GM13977 (cell line): Measurements from ENCODE around the gene CFAP65.

Source experiments
- DNase-seq: peaks from one replicate; pipeline ENCODE4 v3.0.0; 2012; ENCODE audit warnings: low spot score
- CTCF ChIP-seq: IDR thresholded peaks from 2 replicates; pipeline ENCODE4 v1.5.1; 2012; ENCODE audit warnings: mild to moderate bottlenecking, control low read depth; ENCODE audit not compliant: insufficient read depth; ENCODE audit errors: extremely low read depth, missing control alignments
- in situ Hi-C: fragments of 300-500 bp; cut with MboI; formaldehyde crosslinking; loops from one replicate; pipeline ENCODE4 v1.12.0; 2022; ENCODE audit warnings: low sequenced_read_pairs, low pct_unique_long_range_greater_than_20kb, mixed read lengths, inconsistent platforms; ENCODE audit not compliant: unreplicated experiment

Gene CFAP65

DNA sequence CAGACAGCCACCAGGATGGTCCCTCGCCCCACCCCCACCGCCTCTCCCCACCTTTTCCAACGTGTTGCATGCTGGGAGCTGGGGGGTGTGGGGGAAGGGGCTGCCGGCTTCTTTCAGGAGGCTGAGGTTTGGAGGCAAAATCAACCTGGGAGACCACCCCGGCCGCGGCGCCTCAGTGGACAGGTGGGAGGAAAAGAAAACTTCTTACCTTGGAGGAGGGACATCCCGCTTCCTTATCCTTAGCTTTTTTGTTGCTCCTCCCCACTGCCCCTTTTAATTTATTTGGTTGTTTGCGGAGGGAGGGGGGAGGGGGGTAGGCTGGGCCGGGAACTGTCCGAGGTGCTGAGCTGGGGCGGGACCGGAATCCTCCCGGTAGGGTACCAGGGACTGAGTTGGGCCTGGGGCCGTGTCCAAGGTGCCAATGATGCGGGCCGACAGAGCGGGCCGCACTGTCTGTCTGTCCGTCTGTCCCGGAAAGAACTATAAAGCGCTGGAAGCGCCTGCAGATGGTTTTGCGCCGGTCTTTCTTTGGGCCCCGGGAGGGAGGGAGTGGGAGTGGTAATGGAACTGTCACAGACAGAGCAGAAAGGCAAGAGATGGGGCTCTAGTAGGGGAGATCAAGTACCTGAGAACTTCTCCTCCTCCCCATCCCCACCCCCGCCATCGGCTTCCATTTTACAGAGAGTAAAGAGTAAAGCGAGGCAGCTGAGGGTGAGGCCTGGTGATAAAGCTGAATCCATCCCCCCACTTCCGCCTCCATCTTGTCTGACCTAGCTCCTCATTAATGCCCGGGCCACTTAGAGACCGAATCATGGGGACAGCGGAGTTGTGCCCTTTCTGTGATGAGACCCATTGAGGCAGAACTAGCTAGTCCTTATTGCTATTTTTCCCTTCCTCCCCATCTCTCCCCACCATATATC, 79.4 kb downstream of the CFAP65 start:
- peak; percentile 51 for DNase-seq
- in situ Hi-C loops: no loop called here
- TF ChIP-seq CTCF: no peak

DNA sequence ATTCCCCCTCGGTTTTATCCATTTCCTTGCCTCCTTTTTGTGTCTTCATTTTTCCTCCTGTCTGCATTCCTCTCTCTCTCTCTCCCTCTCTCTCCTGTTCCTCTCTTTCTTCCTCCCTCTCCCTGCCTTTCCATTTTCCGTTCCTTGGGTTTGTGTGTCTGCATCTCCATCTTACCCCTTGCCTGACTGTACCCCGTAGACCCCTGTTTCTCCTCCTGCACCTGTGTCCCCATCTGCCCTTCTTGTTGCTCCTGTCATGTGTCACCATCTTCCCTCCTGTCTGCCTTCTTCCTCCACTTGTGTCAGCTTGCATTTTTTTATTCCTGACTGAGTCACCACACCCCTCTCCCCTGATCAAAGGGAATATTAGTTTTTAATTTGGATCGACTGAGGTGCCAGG, 80.1 kb downstream of the CFAP65 start:
- TF ChIP-seq CTCF: no peak
- in situ Hi-C loops: no loop called here
- no peak for DNase-seq

DNA sequence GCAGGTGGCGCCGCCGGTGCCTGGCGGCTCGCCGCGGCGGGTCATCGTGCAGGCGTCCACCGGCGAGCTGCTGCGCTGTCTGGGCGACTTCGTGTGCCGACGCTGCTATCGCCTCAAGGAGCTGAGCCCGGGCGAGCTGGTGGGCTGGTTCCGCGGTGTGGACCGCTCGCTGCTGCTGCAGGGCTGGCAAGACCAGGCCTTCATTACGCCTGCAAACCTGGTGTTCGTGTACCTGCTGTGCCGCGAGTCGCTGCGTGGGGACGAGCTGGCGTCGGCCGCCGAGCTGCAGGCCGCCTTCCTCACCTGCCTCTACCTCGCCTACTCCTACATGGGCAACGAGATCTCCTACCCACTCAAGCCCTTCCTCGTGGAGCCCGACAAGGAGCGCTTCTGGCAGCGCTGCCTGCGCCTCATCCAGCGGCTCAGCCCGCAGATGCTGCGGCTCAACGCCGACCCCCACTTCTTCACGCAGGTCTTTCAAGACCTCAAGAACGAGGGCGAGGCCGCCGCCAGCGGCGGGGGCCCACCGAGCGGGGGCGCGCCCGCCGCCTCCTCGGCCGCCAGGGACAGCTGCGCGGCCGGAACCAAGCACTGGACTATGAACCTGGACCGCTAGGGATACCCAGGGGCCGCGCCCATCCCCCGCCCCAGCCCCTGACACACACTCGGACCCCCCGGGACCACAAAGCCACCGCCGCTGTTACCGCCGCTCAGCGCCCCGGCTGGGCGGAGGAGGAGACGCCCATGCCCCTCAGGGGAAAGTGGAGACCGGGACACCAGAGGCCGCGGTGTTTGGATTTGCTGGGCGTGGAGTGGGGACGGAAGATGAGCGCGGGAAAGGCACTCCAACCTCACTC, 80.8 kb downstream of the CFAP65 start:
- DNase-seq: peak; percentile 50
- no peak for TF ChIP-seq CTCF
- in situ Hi-C loops: no loop called here

- no peak for TF ChIP-seq CTCF
- DNase-seq: no peak
Measured at GRCh38 chr2:218959761-218960308, 81.5 kb downstream of the CFAP65 start.

DNA sequence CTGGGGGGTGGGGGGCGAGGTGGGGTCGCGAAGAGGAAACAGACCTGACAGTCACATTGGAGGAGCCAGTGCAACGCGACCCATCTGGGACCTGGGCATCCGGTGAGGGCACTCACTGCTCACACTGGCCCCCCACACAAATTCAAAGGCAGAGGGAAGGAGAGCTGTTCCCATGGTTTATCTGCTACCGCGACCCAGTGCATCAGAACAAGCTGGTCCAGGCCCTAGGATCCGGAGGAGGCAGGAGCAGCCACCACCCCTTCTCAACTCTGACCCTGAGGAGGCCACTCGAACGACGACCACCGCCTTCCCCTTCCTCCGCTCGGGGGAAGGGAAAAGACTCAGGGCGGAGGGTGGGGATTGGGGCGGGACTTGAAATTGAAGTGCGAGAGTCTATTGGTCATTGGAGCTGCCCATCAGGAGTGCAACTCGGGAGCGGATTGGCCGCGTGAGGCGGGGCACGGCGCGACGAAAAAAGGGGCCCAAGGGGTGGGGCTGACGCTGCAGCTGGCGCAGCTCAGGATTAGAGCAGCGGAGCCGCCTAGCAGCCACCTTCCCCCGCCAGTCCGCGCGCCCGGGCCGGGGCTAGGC, 82.1 kb downstream of the CFAP65 start, which contains the start of gene CDK5R2:
Gene CDK5R2 (plus strand): TSS at position 526 of the 591 bp plus-strand sequence. CDS start 155 bp downstream, outside the sequence.
- TF ChIP-seq CTCF: no peak
- in situ Hi-C loops: no loop called here
- DNase-seq: peak; percentile 100

More at GRCh38 chr2:218959761-218960308, 81.5 kb downstream of the CFAP65 start:
- in situ Hi-C loops: no loop called here

DNA sequence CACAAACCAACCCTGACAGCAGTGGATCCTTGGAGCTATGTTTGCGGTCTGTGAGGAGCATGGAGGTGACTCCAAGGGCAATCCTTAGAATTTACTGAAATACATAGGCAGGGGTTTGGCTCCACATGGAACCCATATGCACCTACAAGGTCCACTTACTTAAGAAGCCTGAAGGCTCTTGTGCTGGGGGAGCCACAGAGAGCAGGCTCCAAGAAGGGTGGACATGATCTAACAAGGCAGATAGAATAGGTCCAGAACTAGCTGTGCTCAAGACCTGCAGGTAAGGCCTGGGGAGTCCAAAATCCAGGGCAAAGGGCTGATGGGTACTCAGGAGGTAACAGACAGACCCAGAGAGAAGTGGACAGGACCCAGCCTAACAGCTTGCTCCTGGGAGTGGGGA, 83.0 kb downstream of the CFAP65 start:
- DNase-seq: no peak
- in situ Hi-C loops: no loop called here
- TF ChIP-seq CTCF: no peak
